HUES6 (cell line): Measurements from ENCODE around the gene REC114.

Source experiments
- H3K27ac ChIP-seq: 2 replicates; pipeline ENCODE4 v1.7.0; 2013; ENCODE audit warnings: low read depth, mild to moderate bottlenecking, low read length, inconsistent platforms
- H3K27me3 ChIP-seq: 2 replicates; pipeline ENCODE4 v1.6.1; 2013; ENCODE audit warnings: low read length; ENCODE audit not compliant: control insufficient read depth, insufficient read depth
- H3K36me3 ChIP-seq: 2 replicates; pipeline ENCODE4 v1.6.1; 2013; ENCODE audit warnings: low read length; ENCODE audit not compliant: control insufficient read depth, insufficient read depth
- H3K4me1 ChIP-seq: 2 replicates; pipeline ENCODE4 v1.6.1; 2013; ENCODE audit warnings: low read length; ENCODE audit not compliant: control insufficient read depth, insufficient read depth
- H3K4me3 ChIP-seq: 2 replicates; pipeline ENCODE4 v1.5.1; 2013; ENCODE audit warnings: low read depth, low read length
- H3K9ac ChIP-seq: one replicate; pipeline ENCODE4 v1.6.1; 2013; ENCODE audit warnings: mild to moderate bottlenecking, low read length
- H3K9me3 ChIP-seq: 2 replicates; pipeline ENCODE4 v1.6.1; 2013; ENCODE audit warnings: low read depth, low read length; ENCODE audit not compliant: control insufficient read depth, insufficient read depth

The REC114 gene

GRCh38 chr15:73605759-73606436 is 162.9 kb downstream of the REC114 start:
- H3K9ac ChIP-seq, result no peak overlapping the region
- H3K4me3 ChIP-seq, result no peak overlapping the region
- no peaks in the 10 kb centered on the region for H3K27me3 ChIP-seq
- no peaks in the 10 kb centered on the region for H3K9me3 ChIP-seq
- H3K4me1 ChIP-seq, result peaks cover 44% of the 10 kb centered on the region
- H3K36me3 ChIP-seq, result no peaks in the 10 kb centered on the region
- H3K27ac ChIP-seq, result no peak overlapping the region

DNA sequence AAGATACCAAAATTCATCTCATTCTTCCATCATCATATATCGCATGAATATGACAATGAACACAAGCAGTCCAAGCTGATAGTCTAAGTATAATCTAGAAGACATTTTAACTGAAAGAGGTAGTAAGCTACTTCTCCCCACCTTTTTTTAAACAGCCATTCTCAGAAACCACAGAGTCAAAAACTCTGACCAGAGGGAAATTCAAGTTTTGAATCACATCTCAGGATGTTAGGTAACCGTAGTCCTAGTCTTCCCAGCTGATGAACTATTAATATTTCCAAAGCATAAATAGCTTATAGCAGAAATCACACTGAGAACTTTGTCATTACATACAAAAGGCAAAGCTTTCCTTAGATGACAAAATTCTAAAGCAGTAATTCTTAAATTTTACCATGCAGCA is 164.4 kb downstream of the REC114 start:
- no peak overlapping the region for H3K9ac ChIP-seq
- H3K27ac ChIP-seq, result no peak overlapping the region
- no peaks in the 10 kb centered on the region for H3K9me3 ChIP-seq
- H3K4me3 ChIP-seq, result no peak overlapping the region
- peaks cover 29% of the 10 kb centered on the region for H3K4me1 ChIP-seq
- no peaks in the 10 kb centered on the region for H3K36me3 ChIP-seq
- no peaks in the 10 kb centered on the region for H3K27me3 ChIP-seq

GRCh38 chr15:73607843-73608242 is 164.9 kb downstream of the REC114 start:
- Histone ChIP-seq H3K9me3 (no peaks in the 10 kb centered on the region), H3K27me3 (no peaks in the 10 kb centered on the region), H3K4me3 (no peak overlapping the region), H3K36me3 (no peaks in the 10 kb centered on the region), H3K27ac (no peak overlapping the region), H3K4me1 (peaks cover 25% of the 10 kb centered on the region), H3K9ac (no peak overlapping the region)

DNA sequence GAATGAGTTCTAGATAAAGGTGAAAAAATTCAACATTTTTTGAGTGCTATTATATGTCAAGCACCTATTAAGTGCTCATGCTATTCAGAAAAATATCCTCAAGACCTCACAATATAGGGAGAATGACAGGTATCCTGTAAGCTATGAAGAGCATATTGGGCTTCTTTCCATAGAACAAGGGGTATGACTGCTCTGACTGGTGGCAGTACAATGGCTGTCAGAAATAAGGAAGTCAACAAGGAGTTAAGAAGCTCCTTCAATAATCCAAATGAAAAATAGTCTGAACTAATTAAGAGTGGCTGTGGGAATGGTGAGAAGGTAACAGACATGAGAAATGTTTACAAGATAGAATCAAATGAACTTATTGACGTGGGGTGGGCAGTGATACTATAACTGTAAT is 165.5 kb downstream of the REC114 start:
- Histone ChIP-seq H3K4me3 (no peak overlapping the region), H3K36me3 (no peaks in the 10 kb centered on the region), H3K27me3 (no peaks in the 10 kb centered on the region), H3K9ac (no peak overlapping the region), H3K27ac (no peak overlapping the region), H3K9me3 (no peaks in the 10 kb centered on the region), H3K4me1 (peaks cover 19% of the 10 kb centered on the region)

GRCh38 chr15:73608941-73609340 is 166.0 kb downstream of the REC114 start:
- Histone ChIP-seq H3K9ac (no peak overlapping the region), H3K4me1 (peaks cover 19% of the 10 kb centered on the region), H3K9me3 (no peaks in the 10 kb centered on the region), H3K27ac (no peak overlapping the region), H3K27me3 (no peaks in the 10 kb centered on the region), H3K4me3 (no peak overlapping the region), H3K36me3 (no peaks in the 10 kb centered on the region)
